HS-27A (cell line): Measurements from ENCODE around the gene NRP2.
A peak's percentile ranks its signal among the peaks of the same experiment; 100 is the strongest.

ENCODE experiments used
- DNase-seq: peaks from one replicate; pipeline ENCODE4 v3.0.0-alpha.2; 2012; ENCODE audit warnings: low read depth, missing footprints

Gene NRP2

DNA sequence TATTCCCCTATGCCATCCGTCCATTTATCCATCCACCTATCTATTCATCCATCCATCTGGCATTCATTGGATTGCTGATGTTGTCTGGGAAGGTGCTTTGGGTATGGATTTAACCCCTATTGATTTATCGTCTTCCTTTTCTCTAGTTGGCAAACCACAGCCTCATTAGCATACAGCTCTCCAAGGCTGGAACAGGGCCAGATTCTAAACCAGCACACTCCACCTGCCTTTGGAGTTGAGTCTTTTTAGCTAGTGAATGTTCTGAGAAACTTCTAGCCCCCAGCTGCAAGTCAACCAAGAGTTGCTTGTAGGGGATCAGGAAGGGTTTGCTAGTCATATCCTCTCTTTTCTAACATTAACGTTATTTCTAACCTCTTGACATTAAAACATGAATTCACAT lies 90.7 kb downstream of the NRP2 start:
- no peak for DNase-seq

DNA sequence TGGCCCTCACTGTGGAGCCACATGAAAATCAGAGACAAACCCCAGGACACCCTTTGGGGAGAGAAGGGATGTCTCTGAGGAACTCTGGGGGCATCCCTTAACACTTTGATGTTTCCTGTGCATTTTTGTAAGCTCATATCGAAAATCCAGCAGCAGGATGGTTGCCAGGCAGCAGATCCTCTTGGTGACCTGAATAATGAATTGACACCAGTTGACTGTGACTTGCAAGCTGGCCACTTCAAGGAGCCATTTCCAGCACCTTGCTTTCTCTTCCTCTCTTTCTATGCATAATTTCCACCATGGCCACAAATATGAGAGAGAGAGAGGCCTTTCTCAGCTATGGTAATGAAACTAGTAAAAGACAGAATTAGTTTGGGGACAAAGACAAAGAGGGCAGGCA lies 91.7 kb downstream of the NRP2 start:
- no peak for DNase-seq

DNA sequence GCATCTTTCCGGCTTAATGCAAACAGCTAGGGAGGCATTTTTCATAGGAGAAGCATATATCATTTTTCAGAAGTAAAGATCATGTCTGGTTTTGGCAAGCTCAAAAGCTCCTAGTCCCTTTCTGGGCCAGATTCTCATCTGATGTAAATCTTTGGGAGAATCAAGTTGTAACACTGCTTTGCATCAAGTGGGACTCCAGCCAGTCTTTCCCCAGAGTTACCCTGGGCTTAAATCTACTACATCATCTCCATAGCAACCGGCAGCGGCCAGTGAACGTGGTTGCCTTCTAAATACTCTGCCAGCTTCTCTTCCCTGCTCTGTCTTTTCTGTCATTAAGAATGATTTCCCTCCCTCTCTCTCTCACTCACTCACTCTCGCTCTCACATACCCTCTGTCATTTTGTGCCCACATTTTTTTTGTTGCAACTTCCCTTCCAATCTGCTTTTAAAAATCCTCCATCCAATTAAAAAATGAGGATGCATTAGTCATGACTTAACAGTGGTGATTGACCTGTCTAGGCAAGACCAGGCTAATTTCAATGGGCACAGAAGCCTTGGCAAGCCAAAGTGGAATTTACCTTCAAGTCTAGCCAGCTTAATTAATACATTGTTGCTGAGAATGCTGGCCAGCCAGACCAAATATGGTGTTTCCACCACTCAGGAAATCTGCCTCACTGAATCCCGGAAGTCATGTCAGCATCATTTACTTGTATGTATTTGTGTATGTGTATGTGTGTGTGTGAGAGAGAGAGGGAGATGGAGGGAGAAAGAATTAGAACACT lies 93.0 kb downstream of the NRP2 start:
- no peak for DNase-seq

DNA sequence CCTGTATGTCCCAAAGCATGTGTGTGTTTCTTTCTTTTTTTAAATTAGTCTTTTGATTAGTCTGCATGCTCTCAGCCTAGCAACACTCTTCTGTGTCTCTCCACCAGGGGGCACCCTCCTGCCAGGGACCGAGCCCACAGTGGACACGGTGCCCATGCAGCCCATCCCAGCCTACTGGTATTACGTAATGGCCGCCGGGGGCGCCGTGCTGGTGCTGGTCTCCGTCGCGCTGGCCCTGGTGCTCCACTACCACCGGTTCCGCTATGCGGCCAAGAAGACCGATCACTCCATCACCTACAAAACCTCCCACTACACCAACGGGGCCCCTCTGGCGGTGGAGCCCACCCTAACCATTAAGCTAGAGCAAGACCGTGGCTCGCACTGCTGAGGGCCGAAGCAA lies 93.8 kb downstream of the NRP2 start:
- DNase-seq: no peak

DNA sequence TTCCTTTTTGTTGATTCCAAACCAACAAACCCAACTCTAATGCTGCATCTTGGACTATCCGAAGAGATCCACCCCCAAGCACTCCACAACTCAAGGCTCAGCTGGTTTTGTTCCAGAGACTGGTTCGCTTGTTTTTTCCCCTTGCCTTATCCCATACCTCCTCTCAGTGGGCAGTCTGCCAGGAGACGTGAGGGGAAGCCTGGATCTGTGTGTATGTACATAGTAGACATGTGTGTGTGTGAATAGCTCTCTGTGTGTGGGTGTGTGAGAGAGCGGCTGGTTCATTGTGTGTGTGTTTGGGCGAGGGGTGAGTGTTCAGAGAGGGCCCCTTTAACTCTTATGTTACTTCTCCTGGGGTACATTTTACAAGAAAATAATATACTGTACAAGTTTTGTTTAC lies 94.4 kb downstream of the NRP2 start:
- no peak for DNase-seq

GRCh38 chr2:205778356-205778755 lies 96.1 kb downstream of the NRP2 start:
- no peak for DNase-seq

DNA sequence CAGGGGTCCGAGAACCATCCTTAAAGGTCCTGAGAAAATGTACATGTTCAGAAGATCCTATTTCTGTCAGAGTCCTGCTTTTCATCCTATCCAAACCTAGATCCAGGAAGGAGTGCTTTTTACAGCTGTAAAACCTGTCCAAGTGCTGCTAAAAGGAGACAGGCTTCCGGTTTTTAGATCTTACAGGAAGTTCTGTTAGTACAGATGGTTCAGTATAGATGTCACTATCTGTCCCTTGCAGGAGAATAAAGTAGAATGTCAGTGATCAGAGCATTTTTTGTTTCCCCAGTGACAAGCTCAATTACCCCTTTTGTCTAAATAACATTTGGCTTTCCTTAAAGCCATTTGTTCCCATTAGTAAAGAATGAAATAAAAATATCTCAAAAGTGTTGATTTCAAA lies 98.3 kb downstream of the NRP2 start:
- no peak for DNase-seq

DNA sequence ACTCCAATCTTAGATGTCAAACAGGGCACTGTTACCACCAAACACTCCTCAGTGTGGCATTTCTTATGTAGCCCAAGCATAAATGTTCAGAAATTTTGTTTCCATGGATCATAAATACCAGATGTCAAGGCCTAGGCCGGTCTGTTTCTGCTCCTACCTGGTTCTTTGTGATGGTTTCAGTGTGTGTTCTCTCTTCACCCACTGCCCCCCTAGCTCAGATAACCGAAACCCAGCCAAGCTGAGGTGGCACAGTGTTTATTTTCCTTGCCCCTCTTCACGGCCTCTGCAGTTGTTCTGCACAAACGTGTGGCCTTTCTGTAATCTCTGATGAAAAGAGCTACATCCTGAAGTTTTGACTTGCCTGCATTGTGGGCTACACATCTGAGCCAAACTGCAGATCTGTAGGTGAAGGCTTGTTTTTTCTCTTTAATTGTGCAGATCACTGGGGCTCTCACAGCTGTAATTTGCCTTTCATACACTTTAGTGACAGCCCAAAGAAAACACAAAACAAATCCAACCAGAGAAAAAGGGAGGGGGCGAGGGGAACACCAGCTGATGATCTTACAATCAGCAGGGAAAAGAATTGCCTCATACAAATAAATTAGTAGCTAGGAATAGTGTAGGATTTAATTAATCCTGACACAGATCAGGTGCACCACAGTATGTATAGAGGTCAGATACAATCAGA lies 99.1 kb downstream of the NRP2 start:
- no peak for DNase-seq

- DNase-seq: no peak
Observed at GRCh38 chr2:205782941-205783340, 100.6 kb downstream of the NRP2 start.

- DNase-seq: no peak
Observed at GRCh38 chr2:205783872-205784499, 101.7 kb downstream of the NRP2 start.

DNA sequence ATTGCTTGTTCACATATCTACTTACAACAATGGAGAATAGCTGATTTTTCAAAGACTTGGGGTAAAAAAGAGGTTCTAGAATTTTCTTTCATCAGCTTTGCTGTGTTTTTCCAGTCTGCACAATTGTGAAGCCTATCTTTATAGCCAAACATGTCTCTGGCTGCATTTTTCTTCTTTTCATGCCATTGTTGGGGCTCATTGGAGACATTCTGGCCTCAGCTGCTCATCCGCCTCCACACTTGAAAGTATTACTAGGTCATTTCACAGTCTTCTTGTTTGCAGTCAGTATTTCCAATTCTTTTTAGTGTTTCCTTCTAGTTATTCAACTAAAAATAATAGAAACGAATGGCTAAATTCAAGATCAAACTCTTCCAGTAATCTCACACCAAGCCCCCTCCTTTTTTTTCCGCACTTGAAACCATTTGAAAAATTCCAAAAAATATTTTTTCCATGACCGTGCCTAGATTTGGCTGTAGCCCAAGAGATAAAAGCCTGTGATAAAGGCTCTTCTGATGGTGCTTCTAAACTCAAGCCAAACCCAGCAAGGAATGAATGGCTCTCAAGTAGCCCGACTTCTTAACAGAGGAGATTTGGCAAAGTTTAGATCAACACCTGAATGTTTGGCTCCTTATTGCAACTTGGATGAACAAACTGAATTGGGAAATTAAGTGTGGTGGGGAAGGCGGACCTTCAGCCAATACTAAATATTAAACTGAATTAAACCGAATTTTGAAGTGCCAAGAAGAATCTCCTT lies 103.4 kb downstream of the NRP2 start:
- peak; percentile 34 for DNase-seq

DNA sequence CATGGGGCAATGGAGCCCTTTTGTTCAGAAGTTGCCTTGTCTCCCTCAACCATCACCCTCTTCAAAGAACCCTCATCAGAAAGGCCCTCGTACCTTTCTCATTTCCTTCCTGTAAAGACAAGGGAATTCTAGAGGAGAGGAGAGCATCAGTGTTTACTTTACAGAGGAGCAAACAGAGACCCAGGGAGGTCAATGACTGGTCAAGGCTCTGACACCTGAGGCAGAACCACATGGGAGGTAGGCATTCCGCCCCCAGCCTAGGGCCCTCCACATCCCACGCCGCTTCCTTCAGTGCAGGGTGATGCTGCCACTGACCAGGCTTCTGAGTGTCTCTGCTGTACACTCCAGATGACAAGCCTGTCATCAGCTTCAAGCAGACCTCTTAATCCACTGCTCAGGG lies 104.7 kb downstream of the NRP2 start:
- no peak for DNase-seq

- no peak for DNase-seq
Observed at GRCh38 chr2:205787761-205788160, 105.5 kb downstream of the NRP2 start.

DNA sequence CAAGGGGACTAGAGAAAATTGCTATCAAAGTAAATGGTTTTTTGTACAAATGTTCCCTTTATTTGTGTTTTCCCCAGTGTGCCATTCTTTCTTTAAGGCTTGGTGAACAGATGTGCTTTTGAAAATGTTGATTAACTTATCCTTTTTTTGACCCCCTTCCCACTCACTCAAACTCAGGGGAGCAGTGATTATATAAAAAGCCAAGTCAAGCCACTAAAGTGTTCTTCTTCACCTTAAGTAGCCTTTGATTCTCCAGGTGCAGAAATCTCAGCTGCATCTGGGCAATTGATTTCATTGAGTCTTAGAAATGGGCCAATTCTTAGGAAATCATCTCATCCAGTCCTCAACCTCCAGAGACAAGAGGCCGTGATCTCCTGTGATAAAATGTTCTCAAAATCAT lies 107.6 kb downstream of the NRP2 start:
- no peak for DNase-seq

DNA sequence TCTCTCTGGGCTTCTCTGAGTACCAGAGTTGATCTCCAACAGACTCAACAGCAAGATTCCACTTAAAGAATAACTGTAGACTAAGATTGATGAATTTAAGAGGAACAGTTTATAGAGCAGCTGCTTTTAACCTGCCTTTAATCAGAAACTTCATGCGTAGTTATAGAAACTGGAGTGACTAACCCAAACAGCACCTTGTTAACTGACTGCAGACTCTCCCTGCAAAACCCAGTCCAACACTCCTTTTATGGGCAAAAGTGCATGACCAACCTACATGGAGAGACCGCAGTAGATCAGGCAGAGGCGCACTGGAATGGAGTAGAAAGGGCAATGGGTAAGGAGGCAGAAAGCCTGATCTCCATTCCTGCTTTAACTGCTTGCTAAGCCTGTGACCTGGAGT lies 110.6 kb downstream of the NRP2 start:
- no peak for DNase-seq

GRCh38 chr2:205796805-205797313 lies 114.6 kb downstream of the NRP2 start:
- DNase-seq: no peak

- no peak for DNase-seq
Observed at GRCh38 chr2:205797866-205798265, 115.6 kb downstream of the NRP2 start.

GRCh38 chr2:205800224-205800623 lies 117.9 kb downstream of the NRP2 start:
- no peak for DNase-seq

GRCh38 chr2:205800773-205801172 lies 118.5 kb downstream of the NRP2 start:
- DNase-seq: no peak

DNA sequence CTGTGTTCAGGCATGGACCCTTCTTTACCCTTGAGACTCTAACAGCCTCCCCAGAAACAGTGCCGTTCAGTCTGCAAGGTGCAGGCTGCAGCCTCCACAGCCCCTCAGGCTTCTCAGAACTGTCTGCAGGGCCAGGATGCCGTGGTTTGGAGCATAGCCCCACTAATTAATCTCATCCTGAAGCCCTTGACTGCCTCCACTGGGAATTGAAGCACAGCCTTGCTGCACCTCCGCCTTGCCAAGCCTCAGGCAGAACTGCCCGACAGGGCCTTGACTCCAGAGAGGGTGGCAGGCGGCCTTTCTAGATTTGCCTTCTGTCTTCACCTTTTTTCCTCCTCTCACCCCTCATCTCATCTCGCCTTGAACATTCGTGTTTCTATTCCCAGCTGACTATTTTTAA lies 119.8 kb downstream of the NRP2 start:
- DNase-seq: no peak

GRCh38 chr2:205802941-205803340 lies 120.6 kb downstream of the NRP2 start:
- DNase-seq: no peak

GRCh38 chr2:205803500-205803899 lies 121.2 kb downstream of the NRP2 start:
- DNase-seq: no peak
